ENCODE data around the gene SVEP1. TPM values are rescaled to one million over a fixed set of nuclear protein-coding genes. Genes with fewer than 3 reads are reported as not detected.

The SVEP1 gene
- total RNA-seq, 2 experiments from 2014 or later = not detected

- no peaks in the 10 kb centered on the region for H3K27me3 ChIP-seq (ENCODE audit: control insufficient read depth in 1 of 2, insufficient read depth in 2 of 2, low read length in 2 of 2)
- H3K36me3 ChIP-seq (ENCODE audit: insufficient read depth, low read length) = no peaks in the 10 kb centered on the region
- TF ChIP-seq CTCF (IDR thresholded peaks at IDR 0.05) = no peak
- no peaks in the 10 kb centered on the region for H3K9me3 ChIP-seq (ENCODE audit: control insufficient read depth in 1 of 2, insufficient read depth in 1 of 2, low read length in 2 of 2)
- no peaks in the 10 kb centered on the region for H3K27me3 Mint-ChIP-seq
- intact Hi-C loops (cut with DNase I, micrococcal nuclease) = no loop called here
- CTCF ChIA-PET = no interaction called here
- H3K4me1 ChIP-seq (ENCODE audit: insufficient read depth, low read length) = no peaks in the 10 kb centered on the region
- no peak overlapping the region for H3K4me3 ChIP-seq (ENCODE audit: low read length)
- no peak overlapping the region for H3K27ac ChIP-seq (ENCODE audit: low read depth in 1 of 2, low read length in 2 of 2)
- H3K9me3 Mint-ChIP-seq = no peaks in the 10 kb centered on the region
- H3K36me3 Mint-ChIP-seq (ENCODE audit: low read depth) = no peaks in the 10 kb centered on the region
- POLR2A ChIA-PET = no interaction called here
- no peak overlapping the region for H3K27ac Mint-ChIP-seq
- no peak for ATAC-seq (ENCODE audit: poor library complexity)
- no peaks in the 10 kb centered on the region for H3K4me1 Mint-ChIP-seq (ENCODE audit: low read depth)
- no peak overlapping the region for H3K4me3 Mint-ChIP-seq
- DNase-seq = no peak
These were observed 255.7 kb downstream of the SVEP1 start for GRCh38 chr9:110323818-110324217.

- Mint-ChIP-seq H3K27me3 (no peaks in the 10 kb centered on the region), H3K4me1 (ENCODE audit: low read depth) (peaks cover 9% of the 10 kb centered on the region), H3K4me3 (no peak overlapping the region), H3K9me3 (no peaks in the 10 kb centered on the region), H3K27ac (no peak overlapping the region), H3K36me3 (ENCODE audit: low read depth) (no peaks in the 10 kb centered on the region)
- H3K27ac ChIP-seq (ENCODE audit: low read depth in 1 of 2, low read length in 2 of 2) = no peak overlapping the region
- ATAC-seq (ENCODE audit: poor library complexity) = no peak
- H3K9me3 ChIP-seq (ENCODE audit: control insufficient read depth in 1 of 2, insufficient read depth in 1 of 2, low read length in 2 of 2) = no peaks in the 10 kb centered on the region
- no peak for DNase-seq
- H3K36me3 ChIP-seq (ENCODE audit: insufficient read depth, low read length) = no peaks in the 10 kb centered on the region
- H3K27me3 ChIP-seq (ENCODE audit: control insufficient read depth in 1 of 2, insufficient read depth in 2 of 2, low read length in 2 of 2) = no peaks in the 10 kb centered on the region
- no peak for TF ChIP-seq CTCF (IDR thresholded peaks at IDR 0.05)
- ChIA-PET POLR2A (interaction anchor here (0.5 kb wide), 1 partner anchor 18 kb away, joined by 3 read pairs; no protein-coding TSS in a partner anchor), CTCF (no interaction called here)
- no peak overlapping the region for H3K4me3 ChIP-seq (ENCODE audit: low read length)
- intact Hi-C loops (cut with DNase I, micrococcal nuclease) = no loop called here
- no peaks in the 10 kb centered on the region for H3K4me1 ChIP-seq (ENCODE audit: insufficient read depth, low read length)
These were observed 258.7 kb downstream of the SVEP1 start for GRCh38 chr9:110320651-110321445.

DNA sequence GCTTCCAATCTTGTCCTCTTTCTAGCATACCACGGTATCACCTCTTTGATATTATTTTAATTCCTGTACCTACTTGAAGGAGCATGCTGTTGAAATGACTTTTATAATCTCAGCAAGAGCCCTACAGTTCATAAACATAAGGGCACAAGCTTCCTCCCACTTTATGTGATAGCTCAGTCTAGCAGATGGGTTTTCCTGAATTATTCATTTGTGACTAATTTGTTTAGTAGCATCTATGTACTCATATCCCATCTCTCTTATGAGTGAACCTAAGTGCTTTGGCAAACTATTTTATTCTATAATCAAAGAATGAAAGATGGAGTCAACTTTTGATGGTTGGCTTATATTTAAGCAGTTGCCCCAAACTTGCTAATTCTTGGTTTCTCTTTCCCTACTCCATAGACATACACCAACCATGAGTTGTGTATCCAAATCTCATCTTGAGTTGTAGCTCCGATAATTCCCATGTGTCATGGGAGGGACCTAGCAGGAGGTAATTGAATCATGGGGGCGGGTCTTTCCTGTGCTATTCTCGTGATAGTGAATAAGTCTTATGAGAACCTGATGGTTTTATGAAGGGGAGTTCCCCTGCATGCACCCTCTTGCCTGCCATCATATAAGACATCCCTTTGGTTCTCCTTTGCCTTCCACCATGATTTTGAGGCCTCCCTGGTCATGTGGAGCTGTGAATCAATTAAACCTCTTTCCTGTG is 259.6 kb downstream of the SVEP1 start:
- intact Hi-C loops (cut with DNase I, micrococcal nuclease) = no loop called here
- no peaks in the 10 kb centered on the region for H3K36me3 Mint-ChIP-seq (ENCODE audit: low read depth)
- Histone ChIP-seq H3K4me1 (ENCODE audit: insufficient read depth, low read length) (no peaks in the 10 kb centered on the region), H3K27me3 (ENCODE audit: control insufficient read depth in 1 of 2, insufficient read depth in 2 of 2, low read length in 2 of 2) (no peaks in the 10 kb centered on the region), H3K27ac (ENCODE audit: low read depth in 1 of 2, low read length in 2 of 2) (no peak overlapping the region), H3K9me3 (ENCODE audit: control insufficient read depth in 1 of 2, insufficient read depth in 1 of 2, low read length in 2 of 2) (no peaks in the 10 kb centered on the region), H3K36me3 (ENCODE audit: insufficient read depth, low read length) (no peaks in the 10 kb centered on the region), H3K4me3 (ENCODE audit: low read length) (no peak overlapping the region)
- DNase-seq (no peak), ATAC-seq (ENCODE audit: poor library complexity) (no peak)
- H3K4me1 Mint-ChIP-seq (ENCODE audit: low read depth) = peaks cover 9% of the 10 kb centered on the region
- H3K9me3 Mint-ChIP-seq = no peaks in the 10 kb centered on the region
- no peak overlapping the region for H3K4me3 Mint-ChIP-seq
- H3K27ac Mint-ChIP-seq = no peak overlapping the region
- ChIA-PET POLR2A (no interaction called here), CTCF (no interaction called here)
- no peaks in the 10 kb centered on the region for H3K27me3 Mint-ChIP-seq
- TF ChIP-seq CTCF (IDR thresholded peaks at IDR 0.05) = no peak

All from CD4-positive, alpha-beta T cell (primary cell).